ENCODE data around the gene MED20. TPM values are rescaled to one million over a fixed set of nuclear protein-coding genes. Genes with fewer than 3 reads are reported as not detected.

Gene MED20
- total and polyA plus RNA-seq, 2 of the 8 experiments (the other 6 are each of a cell fraction or from before 2014, with no cell fraction given) = 38.7 to 51.8 TPM

- H3K23me2 ChIP-seq (ENCODE audit: low read depth, low read length) = peaks cover 2% of the 10 kb centered on the region
- no peaks in the 10 kb centered on the region for H3K9me3 ChIP-seq (ENCODE audit: insufficient read depth in 2 of 2, low read depth in 1 of 2, low read length in 1 of 2)
- H3K79me2 ChIP-seq (ENCODE audit: control insufficient read depth in 1 of 2, insufficient read depth in 2 of 2, low read length in 2 of 2) = peaks cover 0 to 10% of the 10 kb centered on the region in 2 experiments; a peak in 1 of 4 replicates
- H2AK5ac ChIP-seq (ENCODE audit: low read depth, low read length) = no peak overlapping the region
- no peak overlapping the region for H2AFZ ChIP-seq (ENCODE audit: low read length)
- no peak overlapping the region for H3K14ac ChIP-seq (ENCODE audit: insufficient read length)
- no peak overlapping the region for H3K9ac ChIP-seq (replicated peaks in 1 of 4; ENCODE audit: extremely low read depth in 1 of 4, low read depth in 3 of 4, low read length in 3 of 4)
- peaks cover 2 to 6% of the 10 kb centered on the region in 2 experiments for H4K20me1 ChIP-seq (replicated peaks in 1 of 2; ENCODE audit: control insufficient read depth in 1 of 2, insufficient read depth in 2 of 2, low read length in 2 of 2)
- H2BK15ac ChIP-seq (ENCODE audit: low read length) = no peak overlapping the region
- no peak overlapping the region for H4K91ac ChIP-seq (replicated peaks; ENCODE audit: insufficient read length, low read length)
- peaks cover 2% of the 10 kb centered on the region for H3K79me1 ChIP-seq (ENCODE audit: low read depth, low read length)
- no peak overlapping the region for H2BK120ac ChIP-seq (replicated peaks; ENCODE audit: low read depth, low read length)
- ChIA-PET CTCF (ENCODE audit: partially characterized antibody) (interaction anchor here (0.7 to 13.7 kb wide), 27 partner anchors 9 to 484 kb away, joined by 3 to 219 read pairs (median 5); partner anchors contain the start of genes BYSL and MED20), POLR2A (ENCODE audit: partially characterized antibody) (interaction anchor here (0.6 to 16.6 kb wide), 9 partner anchors 9 to 148 kb away, joined by 3 to 235 read pairs (median 6); partner anchors contain the start of genes BYSL, MED20, TAF8 and TOMM6)
- H3K4me1 ChIP-seq (replicated peaks in 1 of 4; ENCODE audit: control insufficient read depth in 3 of 4, insufficient read depth in 4 of 4, low read length in 3 of 4) = peaks cover 6 to 20% (median 16%) of the 10 kb centered on the region in 4 experiments
- H2BK12ac ChIP-seq (ENCODE audit: low read depth, low read length) = no peak overlapping the region
- H3K4me2 ChIP-seq (ENCODE audit: insufficient read depth in 1 of 2, low read depth in 2 of 2, low read length in 2 of 2) = no peak overlapping the region
- DNase-seq (ENCODE audit: low read depth in 1 of 2, low spot score in 2 of 2) = no peak
- no peak overlapping the region for H3K18ac ChIP-seq (ENCODE audit: extremely low read depth, low read length)
- no peak overlapping the region for H3K23ac ChIP-seq (ENCODE audit: insufficient read length)
- no peak overlapping the region for H3K4ac ChIP-seq (replicated peaks; ENCODE audit: insufficient read length, low read depth, low read length)
- H3K27ac ChIP-seq (ENCODE audit: low read depth, low read length) = no peak overlapping the region
- H3K27me3 ChIP-seq (replicated peaks in 1 of 4; ENCODE audit: control insufficient read depth in 3 of 4, extremely low read depth in 1 of 4, insufficient read depth in 3 of 4, low read length in 3 of 4) = no peaks in the 10 kb centered on the region
- no peak for FAIRE-seq
- H2BK5ac ChIP-seq (ENCODE audit: low read depth, low read length) = no peak overlapping the region
- no peak overlapping the region for H4K5ac ChIP-seq (ENCODE audit: insufficient read length, low read depth, low read length)
- H3K56ac ChIP-seq (replicated peaks; ENCODE audit: insufficient read length, low read depth, low read length) = no peak overlapping the region
- 83% methylated on average over 1 of the region's 1 CpG; no CpG with 5 or more reads in 1 of the 2 experiments for WGBS, 2 experiments (ENCODE audit: extremely low coverage in 1 of 2, insufficient coverage in 1 of 2, insufficient read length in 1 of 2, insufficient replicate concordance in 2 of 2, low coverage in 1 of 2, low lambda C conversion rate in 2 of 2, missing lambda C conversion rate in 1 of 2)
- no peak overlapping the region for H2BK20ac ChIP-seq (ENCODE audit: low read length)
- H3K4me3 ChIP-seq (ENCODE audit: extremely low read depth in 1 of 4, insufficient read depth in 2 of 4, low read depth in 3 of 4, low read length in 4 of 4) = no peak overlapping the region
- no peak overlapping the region for H4K8ac ChIP-seq (ENCODE audit: extremely low read depth, insufficient read depth, low read length)
- H3K36me3 ChIP-seq (ENCODE audit: control insufficient read depth in 2 of 4, insufficient read depth in 4 of 4, low read length in 3 of 4) = peaks cover 31 to 54% (median 45%) of the 10 kb centered on the region in 4 experiments
- TF ChIP-seq TAF7 (optimal IDR thresholded peaks at IDR 0.05; ENCODE audit: borderline replicate concordance, low read depth, low read length) = no peak
- TF ChIP-seq KDM4A (IDR thresholded peaks at IDR 0.05; ENCODE audit: low read depth, low read length, severe bottlenecking) = no peak
- TF ChIP-seq RNF2 (IDR thresholded peaks at IDR 0.05; ENCODE audit: borderline replicate concordance, low read depth, low read length, missing control alignments, poor library complexity, severe bottlenecking) = no peak
- TF ChIP-seq EZH2 (IDR thresholded peaks at IDR 0.05; ENCODE audit: low read depth, low read length, severe bottlenecking) = no peak
- TF ChIP-seq SIN3A (conservative IDR thresholded peaks at IDR 0.05 in 1 of 2, IDR thresholded peaks at IDR 0.05 in 1 of 2; ENCODE audit: low read depth in 1 of 2, low read length in 2 of 2) = no peak
- no peak for TF ChIP-seq SP2 (IDR thresholded peaks at IDR 0.05; ENCODE audit: low read length)
- no peak for TF ChIP-seq USF2 (IDR thresholded peaks at IDR 0.05; ENCODE audit: low read length)
- TF ChIP-seq HDAC2 (IDR thresholded peaks at IDR 0.05; ENCODE audit: borderline replicate concordance in 1 of 2, low read depth in 2 of 2, low read length in 2 of 2) = no peak
- TF ChIP-seq ZNF274 (IDR thresholded peaks at IDR 0.05; ENCODE audit: borderline replicate concordance, extremely low read depth, low read length) = no peak
- TF ChIP-seq PHF8 (conservative IDR thresholded peaks at IDR 0.05; ENCODE audit: low read depth, low read length) = no peak
- no peak for TF ChIP-seq HDAC6 (IDR thresholded peaks at IDR 0.05; ENCODE audit: low read depth, low read length)
Measured at GRCh38 chr6:41935193-41935574, 14.2 kb upstream of the MED20 start.
